HepG2 (cell line): ENCODE results near the gene PFN1. TPM values are rescaled to one million over a fixed set of nuclear protein-coding genes. Genes with fewer than 3 reads are reported as not detected.

ENCODE experiments used
- GATA4 ChIP-seq: sonication (generic); IDR thresholded peaks from 2 replicates; pipeline ENCODE4 v1.6.1; 2016; ENCODE audit warnings: antibody characterized with exemption, low read depth, borderline replicate concordance
- HDAC1 ChIP-seq: sonication (generic); formaldehyde crosslinking; IDR thresholded peaks from 2 replicates; pipeline ENCODE4 v1.5.1; 2020; ENCODE audit warnings: mild to moderate bottlenecking, missing genetic modification reagents
- HIVEP1 ChIP-seq: sonication (generic); formaldehyde crosslinking; IDR thresholded peaks from 2 replicates; pipeline ENCODE4 v1.4.0; 2020; ENCODE audit warnings: mild to moderate bottlenecking, missing genetic modification reagents
- LCORL ChIP-seq, 2 experiments: fragments of 450-650 bp in 1 of 2; sonication (generic) in 1 of 2; formaldehyde crosslinking in 1 of 2; IDR thresholded peaks; 2 replicates each; pipeline versions ENCODE4 v1.5.0 to v1.6.1; 2017 to 2020; ENCODE audit warnings: antibody characterized with exemption in 1 of 2, missing genetic modification reagents in 1 of 2
- MEIS2 ChIP-seq: sonication (generic); formaldehyde crosslinking; IDR thresholded peaks from 2 replicates; pipeline ENCODE4 v1.9.0; 2021; ENCODE audit warnings: mild to moderate bottlenecking, missing genetic modification reagents
- YEATS4 ChIP-seq: sonication (generic); formaldehyde crosslinking; IDR thresholded peaks from 2 replicates; pipeline ENCODE4 v1.4.0; 2020; ENCODE audit warnings: missing genetic modification reagents, borderline replicate concordance
- ZBTB7A ChIP-seq: sonication (generic); formaldehyde crosslinking; IDR thresholded peaks from 2 replicates; pipeline ENCODE4 v1.8.0; 2022; ENCODE audit warnings: mild to moderate bottlenecking, missing genetic modification reagents
- ZBTB7B ChIP-seq: sonication (generic); formaldehyde crosslinking; IDR thresholded peaks from 2 replicates; pipeline ENCODE4 v1.4.0; 2020; ENCODE audit warnings: missing genetic modification reagents
- ZC3H4 ChIP-seq: sonication (generic); formaldehyde crosslinking; IDR thresholded peaks from 2 replicates; pipeline ENCODE4 v1.4.0; 2020; ENCODE audit warnings: missing genetic modification reagents, borderline replicate concordance
- ZFP82 ChIP-seq: sonication (generic); formaldehyde crosslinking; IDR thresholded peaks from 2 replicates; pipeline ENCODE4 v1.5.1; 2020; ENCODE audit warnings: mild to moderate bottlenecking, missing genetic modification reagents, borderline replicate concordance
- ZNF33B ChIP-seq: sonication (generic); formaldehyde crosslinking; IDR thresholded peaks from 2 replicates; pipeline ENCODE4 v1.5.1; 2020; ENCODE audit warnings: mild to moderate bottlenecking, missing genetic modification reagents
- ZNF446 ChIP-seq: sonication (generic); formaldehyde crosslinking; IDR thresholded peaks from 2 replicates; pipeline ENCODE4 v1.5.0; 2020; ENCODE audit warnings: mild to moderate bottlenecking, missing genetic modification reagents
- ZNF451 ChIP-seq: sonication (generic); formaldehyde crosslinking; IDR thresholded peaks from 2 replicates; pipeline ENCODE4 v1.5.0; 2020; ENCODE audit warnings: mild to moderate bottlenecking, missing genetic modification reagents
- ZNF768 ChIP-seq: sonication (generic); formaldehyde crosslinking; IDR thresholded peaks from 2 replicates; pipeline ENCODE4 v1.4.0; 2020; ENCODE audit warnings: missing genetic modification reagents
- ZNF816 ChIP-seq: sonication (generic); formaldehyde crosslinking; IDR thresholded peaks from 2 replicates; pipeline ENCODE4 v1.8.0; 2022; ENCODE audit warnings: missing genetic modification reagents, mild to moderate bottlenecking, borderline replicate concordance
- ZZZ3 ChIP-seq: sonication (generic); formaldehyde crosslinking; IDR thresholded peaks from 2 replicates; pipeline ENCODE4 v1.4.0; 2020; ENCODE audit warnings: missing genetic modification reagents, mild to moderate bottlenecking, borderline replicate concordance
- polyA plus RNA-seq, 8 experiments: library from polyadenylated mRNA; depleted of rRNA in 3 of 8; stranded (reverse) in 7 of 8; unstranded in 1 of 8; fragments of >200 nt; fragmentation: Illumina TruSeq in 4 of 8; extraction: Trizol in 4 of 8; gene quantifications; 2 replicates each; pipeline versions ENCODE4 v1.2.1 to v1.2.3, GENCODE V29; 2011 to 2016; ENCODE audit warnings: low read depth in 4 of 8, missing spikeins in 1 of 8, mixed read lengths in 1 of 8; ENCODE audit not compliant: insufficient read depth in 1 of 8
- total RNA-seq, 5 experiments: library from RNA; depleted of rRNA; stranded (reverse); fragments of >200 nt; fragmentation: Illumina TruSeq; extraction: Trizol; gene quantifications; 2 replicates each; pipeline ENCODE4 v1.2.3, GENCODE V29; 2016; ENCODE audit warnings: low read depth in 1 of 5
- TF ChIP-seq, protein P1 (sequence below): sonication (generic); formaldehyde crosslinking; IDR thresholded peaks from 2 replicates; pipeline ENCODE4 v1.4.0; 2020; ENCODE audit warnings: missing genetic modification reagents, borderline replicate concordance
- TF ChIP-seq, protein P2 (sequence below): IDR thresholded peaks from 2 replicates; pipeline ENCODE4 v1.6.1; 2012; ENCODE audit warnings: inconsistent platforms
- TF ChIP-seq, protein P3 (sequence below): IDR thresholded peaks from 2 replicates; pipeline ENCODE4 v1.6.1; 2012; ENCODE audit warnings: low read depth, low read length, improper control_type of control experiment
- TF ChIP-seq, protein P4 (sequence below): sonication (generic); formaldehyde crosslinking; IDR thresholded peaks from 2 replicates; pipeline ENCODE4 v1.4.0; 2020; ENCODE audit warnings: mild to moderate bottlenecking, missing genetic modification reagents, borderline replicate concordance

Gene PFN1
- total and polyA plus RNA-seq, 2 of the 13 experiments (the other 11 are each of a cell fraction or from before 2014, with no cell fraction given), result 494 to 613 TPM

DNA sequence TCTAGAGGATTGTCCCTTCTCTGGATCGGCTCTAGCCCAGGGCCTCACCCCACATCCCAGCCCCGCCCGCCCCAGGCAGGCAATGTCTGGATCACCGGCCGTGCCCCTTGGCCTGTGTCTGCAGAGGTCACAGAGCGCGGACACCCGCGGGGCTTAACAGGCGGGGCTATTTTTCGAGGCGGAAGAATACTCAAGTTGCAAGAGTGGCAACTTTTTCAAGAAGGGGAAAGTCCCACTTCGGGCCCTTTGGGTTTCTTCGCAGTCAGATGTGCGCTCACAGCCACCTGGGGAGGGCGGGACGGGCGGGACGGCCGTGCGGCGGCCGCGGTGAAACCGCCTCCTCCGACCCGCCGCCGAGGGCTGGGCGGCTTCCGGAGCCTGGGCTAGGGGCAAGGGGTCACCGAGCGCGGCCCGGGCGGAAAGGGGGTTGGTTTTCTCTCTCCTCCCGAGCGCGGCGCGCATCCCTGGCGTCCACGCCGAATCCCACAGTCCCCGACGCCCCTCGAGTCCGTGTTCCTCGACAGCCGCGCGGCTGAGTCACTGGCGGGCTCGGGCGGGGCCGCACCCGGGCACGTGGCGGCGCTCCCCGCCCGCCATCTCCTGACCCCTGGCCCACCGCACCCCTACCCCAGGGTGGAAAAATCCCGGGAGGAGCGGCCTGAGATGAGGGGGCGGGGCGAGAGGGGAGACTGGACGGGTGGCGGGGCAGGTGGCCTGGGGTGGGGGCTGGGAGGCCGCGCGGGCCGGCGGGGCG lies 1.2 kb upstream of the PFN1 start (continued):
- TF ChIP-seq, protein P1, sequence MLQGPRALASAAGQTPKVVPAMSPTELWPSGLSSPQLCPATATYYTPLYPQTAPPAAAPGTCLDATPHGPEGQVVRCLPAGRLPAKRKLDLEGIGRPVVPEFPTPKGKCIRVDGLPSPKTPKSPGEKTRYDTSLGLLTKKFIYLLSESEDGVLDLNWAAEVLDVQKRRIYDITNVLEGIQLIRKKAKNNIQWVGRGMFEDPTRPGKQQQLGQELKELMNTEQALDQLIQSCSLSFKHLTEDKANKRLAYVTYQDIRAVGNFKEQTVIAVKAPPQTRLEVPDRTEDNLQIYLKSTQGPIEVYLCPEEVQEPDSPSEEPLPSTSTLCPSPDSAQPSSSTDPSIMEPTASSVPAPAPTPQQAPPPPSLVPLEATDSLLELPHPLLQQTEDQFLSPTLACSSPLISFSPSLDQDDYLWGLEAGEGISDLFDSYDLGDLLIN (CRISPR knock-in tag), result peak; percentile 58; the same call in 1 of the 2 replicates
- TF ChIP-seq HIVEP1 (CRISPR knock-in tag) (no peak), YEATS4 (peak; percentile 90), LCORL (IDR thresholded peaks at IDR 0.05) (no peak), LCORL (CRISPR knock-in tag; IDR thresholded peaks at IDR 0.05) (peak; percentile 18; the same call in 1 of the 2 replicates), ZFP82 (CRISPR knock-in tag) (0 out of 2 replicates have a peak, but pooled peaks have one; percentile 52), ZNF768 (CRISPR knock-in tag) (peak; percentile 42; the same call in 1 of the 2 replicates), ZNF33B (0 out of 2 replicates have a peak, but pooled peaks have one; percentile 70), ZBTB7A (CRISPR knock-in tag) (peak; percentile 50; the same call in 1 of the 2 replicates), HDAC1 (0 out of 2 replicates have a peak, but pooled peaks have one; percentile 50), GATA4 (0 out of 2 replicates have a peak, but pooled peaks have one; percentile 18), ZBTB7B (CRISPR knock-in tag) (peak; percentile 79; the same call in 1 of the 2 replicates), ZZZ3 (CRISPR knock-in tag) (no peak), ZNF446 (CRISPR knock-in tag) (peak; percentile 28; the same call in 1 of the 2 replicates), ZNF816 (CRISPR knock-in tag) (no peak), MEIS2 (CRISPR knock-in tag) (no peak; the same call in none of the 2 replicates), ZC3H4 (CRISPR knock-in tag) (peak; percentile 72; the same call in 1 of the 2 replicates), ZNF451 (CRISPR knock-in tag) (peak; percentile 25; the same call in 1 of the 2 replicates)
- TF ChIP-seq, protein P2, sequence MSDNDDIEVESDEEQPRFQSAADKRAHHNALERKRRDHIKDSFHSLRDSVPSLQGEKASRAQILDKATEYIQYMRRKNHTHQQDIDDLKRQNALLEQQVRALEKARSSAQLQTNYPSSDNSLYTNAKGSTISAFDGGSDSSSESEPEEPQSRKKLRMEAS, result peak; percentile 97
- TF ChIP-seq, protein P3, sequence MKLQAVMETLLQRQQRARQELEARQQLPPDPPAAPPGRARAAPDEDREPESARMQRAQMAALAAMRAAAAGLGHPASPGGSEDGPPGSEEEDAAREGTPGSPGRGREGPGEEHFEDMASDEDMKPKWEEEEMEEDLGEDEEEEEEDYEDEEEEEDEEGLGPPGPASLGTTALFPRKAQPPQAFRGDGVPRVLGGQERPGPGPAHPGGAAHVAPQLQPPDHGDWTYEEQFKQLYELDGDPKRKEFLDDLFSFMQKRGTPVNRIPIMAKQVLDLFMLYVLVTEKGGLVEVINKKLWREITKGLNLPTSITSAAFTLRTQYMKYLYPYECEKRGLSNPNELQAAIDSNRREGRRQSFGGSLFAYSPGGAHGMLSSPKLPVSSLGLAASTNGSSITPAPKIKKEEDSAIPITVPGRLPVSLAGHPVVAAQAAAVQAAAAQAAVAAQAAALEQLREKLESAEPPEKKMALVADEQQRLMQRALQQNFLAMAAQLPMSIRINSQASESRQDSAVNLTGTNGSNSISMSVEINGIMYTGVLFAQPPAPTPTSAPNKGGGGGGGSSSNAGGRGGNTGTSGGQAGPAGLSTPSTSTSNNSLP, result no peak
- TF ChIP-seq, protein P4, sequence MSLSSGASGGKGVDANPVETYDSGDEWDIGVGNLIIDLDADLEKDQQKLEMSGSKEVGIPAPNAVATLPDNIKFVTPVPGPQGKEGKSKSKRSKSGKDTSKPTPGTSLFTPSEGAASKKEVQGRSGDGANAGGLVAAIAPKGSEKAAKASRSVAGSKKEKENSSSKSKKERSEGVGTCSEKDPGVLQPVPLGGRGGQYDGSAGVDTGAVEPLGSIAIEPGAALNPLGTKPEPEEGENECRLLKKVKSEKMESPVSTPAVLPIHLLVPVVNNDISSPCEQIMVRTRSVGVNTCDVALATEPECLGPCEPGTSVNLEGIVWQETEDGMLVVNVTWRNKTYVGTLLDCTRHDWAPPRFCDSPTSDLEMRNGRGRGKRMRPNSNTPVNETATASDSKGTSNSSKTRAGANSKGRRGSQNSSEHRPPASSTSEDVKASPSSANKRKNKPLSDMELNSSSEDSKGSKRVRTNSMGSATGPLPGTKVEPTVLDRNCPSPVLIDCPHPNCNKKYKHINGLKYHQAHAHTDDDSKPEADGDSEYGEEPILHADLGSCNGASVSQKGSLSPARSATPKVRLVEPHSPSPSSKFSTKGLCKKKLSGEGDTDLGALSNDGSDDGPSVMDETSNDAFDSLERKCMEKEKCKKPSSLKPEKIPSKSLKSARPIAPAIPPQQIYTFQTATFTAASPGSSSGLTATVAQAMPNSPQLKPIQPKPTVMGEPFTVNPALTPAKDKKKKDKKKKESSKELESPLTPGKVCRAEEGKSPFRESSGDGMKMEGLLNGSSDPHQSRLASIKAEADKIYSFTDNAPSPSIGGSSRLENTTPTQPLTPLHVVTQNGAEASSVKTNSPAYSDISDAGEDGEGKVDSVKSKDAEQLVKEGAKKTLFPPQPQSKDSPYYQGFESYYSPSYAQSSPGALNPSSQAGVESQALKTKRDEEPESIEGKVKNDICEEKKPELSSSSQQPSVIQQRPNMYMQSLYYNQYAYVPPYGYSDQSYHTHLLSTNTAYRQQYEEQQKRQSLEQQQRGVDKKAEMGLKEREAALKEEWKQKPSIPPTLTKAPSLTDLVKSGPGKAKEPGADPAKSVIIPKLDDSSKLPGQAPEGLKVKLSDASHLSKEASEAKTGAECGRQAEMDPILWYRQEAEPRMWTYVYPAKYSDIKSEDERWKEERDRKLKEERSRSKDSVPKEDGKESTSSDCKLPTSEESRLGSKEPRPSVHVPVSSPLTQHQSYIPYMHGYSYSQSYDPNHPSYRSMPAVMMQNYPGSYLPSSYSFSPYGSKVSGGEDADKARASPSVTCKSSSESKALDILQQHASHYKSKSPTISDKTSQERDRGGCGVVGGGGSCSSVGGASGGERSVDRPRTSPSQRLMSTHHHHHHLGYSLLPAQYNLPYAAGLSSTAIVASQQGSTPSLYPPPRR (CRISPR knock-in tag), result peak; percentile 57; the same call in 1 of the 2 replicates
